Measurements from ENCODE around the gene INSR.

DNA sequence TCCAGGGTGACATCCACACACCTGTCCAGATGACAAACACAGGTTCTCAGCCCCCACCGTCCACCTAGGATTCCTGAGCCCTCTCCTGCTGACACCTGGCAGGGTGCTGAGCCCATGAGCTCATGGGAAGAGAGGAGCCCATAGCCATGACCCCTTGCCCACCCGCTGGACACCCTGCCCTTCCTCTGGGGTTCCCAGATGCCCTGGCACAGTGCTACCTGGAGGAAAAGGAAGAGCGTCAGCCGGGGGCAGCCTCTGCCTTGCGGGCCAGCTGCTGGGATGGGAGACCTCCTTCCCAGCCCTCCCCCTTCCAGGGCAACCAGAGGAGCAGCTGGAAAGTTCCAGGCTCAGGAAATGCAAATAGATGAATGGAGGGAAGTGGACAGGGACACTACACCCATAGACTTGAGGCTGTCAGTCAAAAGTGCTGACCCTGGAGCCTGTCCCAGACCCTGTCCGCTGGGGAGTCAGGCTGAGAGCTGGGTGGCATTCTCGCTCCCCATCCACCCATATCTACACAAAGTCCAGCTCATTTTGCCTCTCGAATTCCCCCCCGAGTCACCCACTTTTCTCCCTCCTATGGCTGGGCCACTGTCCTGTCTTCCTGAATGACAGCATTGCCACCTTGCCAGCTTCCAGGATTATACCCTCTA is 42.2 kb upstream of the INSR start:
- no peak for TF ChIP-seq ZFX (IDR thresholded peaks at IDR 0.05; ENCODE audit: borderline replicate concordance)
- TF ChIP-seq CTCF (IDR thresholded peaks at IDR 0.05), result no peak
